NK-92 (cell line): ENCODE measurements around the gene ENHO.

Source experiments
- DNase-seq: peaks from one replicate; lab custom pipeline; 2025; ENCODE audit not compliant: unreplicated experiment; lab: John Stamatoyannopoulos, UW

The ENHO gene

DNA sequence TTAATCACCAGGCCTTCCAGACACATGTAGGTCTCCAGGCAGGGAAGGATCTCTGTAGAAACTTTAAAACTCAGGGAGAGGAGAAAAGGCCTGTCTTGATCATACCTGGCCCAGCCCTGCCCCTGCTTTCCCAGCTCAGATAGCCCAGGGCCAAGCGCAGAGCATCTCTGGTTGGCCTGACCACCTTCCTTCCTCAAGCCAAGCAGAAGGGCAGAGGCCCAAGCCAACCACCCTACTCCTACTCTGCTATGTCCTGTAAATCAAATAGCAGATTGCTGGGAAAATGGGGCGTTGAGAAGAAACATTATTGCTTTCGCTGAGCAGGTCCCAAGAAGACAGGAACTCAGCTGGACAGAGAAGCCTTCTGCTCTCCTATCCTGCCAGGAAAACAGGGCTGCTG lies 14.3 kb downstream of the ENHO start:
- DNase-seq, result no peak

DNA sequence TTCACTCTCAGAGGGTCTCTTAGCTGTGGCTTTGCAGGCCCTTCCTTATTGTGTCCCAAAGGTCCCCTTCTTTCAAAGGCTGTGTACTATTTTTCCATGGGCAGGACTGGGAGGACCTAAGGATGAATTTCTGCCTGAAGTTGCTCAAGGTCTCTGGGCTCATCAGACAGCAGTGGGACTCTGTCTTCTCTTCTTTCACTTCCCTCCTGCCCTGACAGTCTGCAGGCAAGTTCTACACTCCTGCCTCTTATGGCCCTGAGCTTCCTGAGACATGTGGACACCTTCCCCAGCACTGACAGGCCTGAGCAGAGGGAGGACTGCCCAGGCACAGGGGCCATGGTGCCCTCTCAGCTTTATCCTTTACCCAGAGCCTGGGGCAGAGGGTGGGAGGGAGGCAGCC lies 14.8 kb downstream of the ENHO start:
- no peak for DNase-seq

DNA sequence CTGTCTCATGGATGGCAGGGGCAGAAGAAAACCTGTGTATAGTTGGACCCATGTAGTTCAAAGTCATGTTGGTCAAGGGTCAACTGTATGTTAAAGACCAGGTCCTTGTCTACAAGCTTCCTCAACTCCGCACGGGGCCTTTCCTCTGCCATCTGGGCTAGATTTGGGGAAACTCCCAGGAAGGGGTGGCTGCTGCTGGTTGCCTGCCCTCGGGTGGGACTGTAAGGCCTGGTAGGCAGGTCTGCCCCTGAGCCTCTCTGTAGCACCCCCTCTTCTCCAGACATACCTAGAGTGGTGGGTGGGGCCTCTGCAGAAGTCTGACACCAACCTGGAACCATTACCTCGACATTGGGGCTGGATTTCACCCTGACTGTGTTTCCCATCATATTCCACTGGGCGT lies 15.2 kb downstream of the ENHO start:
- DNase-seq, result no peak

DNA sequence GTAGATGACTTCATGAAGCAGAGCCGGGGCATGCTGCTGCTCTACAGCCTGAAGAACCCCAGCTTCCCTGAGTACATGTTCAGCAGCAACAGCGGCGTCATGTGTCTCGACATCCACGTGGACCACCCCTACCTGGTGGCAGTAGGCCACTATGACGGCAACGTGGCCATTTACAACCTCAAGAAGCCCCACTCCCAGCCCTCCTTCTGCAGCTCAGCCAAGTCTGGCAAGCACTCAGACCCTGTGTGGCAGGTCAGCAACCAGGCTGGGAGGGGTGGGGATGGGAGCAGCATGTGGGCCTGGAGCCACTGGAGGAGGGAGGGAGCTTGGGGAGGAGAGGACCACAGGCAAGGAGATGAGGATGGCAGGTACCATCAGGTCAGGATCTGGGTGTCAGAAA lies 16.2 kb downstream of the ENHO start:
- DNase-seq, result no peak

DNA sequence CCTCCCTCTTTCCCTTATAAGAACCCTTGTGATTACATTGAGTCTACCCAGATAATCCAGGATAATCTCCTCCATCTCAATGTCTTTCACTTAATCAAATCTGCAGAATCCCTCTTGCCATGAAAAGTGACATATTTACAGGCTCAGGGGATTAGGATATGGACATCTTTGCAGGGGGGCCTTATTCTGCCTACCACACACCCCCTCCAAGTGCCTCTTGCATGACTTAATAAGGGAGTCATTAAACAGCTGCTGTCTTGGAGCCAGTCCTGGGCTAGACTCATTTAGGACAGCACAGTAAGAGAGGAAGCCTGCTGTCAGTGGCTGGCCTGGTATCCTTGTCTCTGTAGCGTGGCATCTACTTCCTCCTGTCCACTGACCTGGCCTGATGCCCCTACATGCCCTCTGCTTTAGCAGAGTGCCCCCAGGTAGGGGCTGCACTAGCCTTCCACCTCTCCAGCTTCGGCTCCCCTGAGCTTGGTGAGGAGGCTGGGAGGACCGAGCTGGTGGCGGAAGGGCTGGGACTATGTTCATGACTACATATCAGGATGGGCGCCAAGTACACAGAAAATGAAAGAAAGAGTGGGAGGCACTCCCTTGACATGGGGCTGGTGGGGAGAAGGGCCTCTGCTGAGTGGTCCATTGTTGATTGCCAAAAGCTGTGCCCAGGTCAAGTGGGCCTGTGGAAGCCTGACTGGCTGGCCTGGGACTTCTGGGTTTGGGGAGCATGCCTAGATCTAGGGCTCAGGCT lies 17.2 kb downstream of the ENHO start:
- DNase-seq, result no peak

DNA sequence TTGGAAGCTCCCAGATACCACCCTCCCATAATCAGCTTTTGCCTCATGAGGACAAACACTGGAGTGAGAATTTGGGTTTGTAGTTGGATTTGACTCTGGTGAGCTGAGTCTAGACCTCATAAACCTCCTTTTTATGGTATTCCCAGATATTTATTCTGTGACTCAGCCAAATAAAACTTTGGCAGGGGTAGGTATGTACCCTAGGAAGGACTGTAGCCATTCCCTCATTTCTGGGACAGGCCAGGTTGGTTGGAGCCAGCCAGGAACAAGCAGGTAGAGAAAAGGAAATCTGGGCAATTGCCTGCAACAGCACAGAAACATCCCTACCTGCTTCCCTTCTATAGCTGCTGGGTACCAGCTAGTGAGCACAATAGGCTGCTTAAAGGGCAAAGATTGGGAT lies 19.4 kb downstream of the ENHO start:
- no peak for DNase-seq

DNA sequence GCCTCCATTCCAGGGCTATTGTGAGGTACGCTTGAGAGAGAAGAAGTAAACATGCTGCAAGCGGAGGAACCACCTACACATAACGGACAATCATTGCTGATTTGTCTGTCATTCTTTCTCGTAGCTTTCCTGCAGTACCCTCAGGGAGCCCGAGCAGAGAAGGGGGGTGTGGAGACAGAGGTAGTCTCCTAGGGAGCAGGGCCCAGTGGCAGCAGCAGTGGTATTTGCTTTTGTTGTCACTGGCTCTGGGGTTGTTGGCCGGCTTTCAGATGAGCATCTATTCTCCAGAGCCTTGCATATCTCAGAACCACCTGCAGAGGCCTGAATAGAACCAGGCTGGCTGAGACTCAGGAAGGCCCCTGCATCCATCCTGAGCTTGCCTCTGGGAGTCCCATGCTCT lies 19.9 kb downstream of the ENHO start:
- no peak for DNase-seq

DNA sequence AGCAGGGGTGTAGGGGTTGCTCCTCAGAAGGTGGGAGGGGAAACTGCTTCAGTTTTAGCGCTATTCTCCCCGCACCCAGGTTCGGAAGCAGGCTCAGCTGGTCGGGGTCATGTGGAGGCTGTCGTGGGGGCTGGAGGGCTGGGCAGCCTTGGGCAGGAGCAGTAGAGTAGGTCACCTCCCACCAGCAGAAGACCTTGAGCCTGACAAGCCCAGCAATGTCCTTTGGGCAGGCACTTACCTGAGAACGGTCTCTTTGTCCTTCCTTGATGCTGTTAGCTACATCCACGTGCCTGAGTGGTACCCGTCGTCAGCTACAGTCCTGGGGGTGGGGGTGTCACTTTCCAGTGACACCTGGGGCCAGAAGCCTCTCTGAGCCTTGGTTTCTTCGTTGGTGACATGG lies 20.3 kb downstream of the ENHO start:
- DNase-seq, result no peak

DNA sequence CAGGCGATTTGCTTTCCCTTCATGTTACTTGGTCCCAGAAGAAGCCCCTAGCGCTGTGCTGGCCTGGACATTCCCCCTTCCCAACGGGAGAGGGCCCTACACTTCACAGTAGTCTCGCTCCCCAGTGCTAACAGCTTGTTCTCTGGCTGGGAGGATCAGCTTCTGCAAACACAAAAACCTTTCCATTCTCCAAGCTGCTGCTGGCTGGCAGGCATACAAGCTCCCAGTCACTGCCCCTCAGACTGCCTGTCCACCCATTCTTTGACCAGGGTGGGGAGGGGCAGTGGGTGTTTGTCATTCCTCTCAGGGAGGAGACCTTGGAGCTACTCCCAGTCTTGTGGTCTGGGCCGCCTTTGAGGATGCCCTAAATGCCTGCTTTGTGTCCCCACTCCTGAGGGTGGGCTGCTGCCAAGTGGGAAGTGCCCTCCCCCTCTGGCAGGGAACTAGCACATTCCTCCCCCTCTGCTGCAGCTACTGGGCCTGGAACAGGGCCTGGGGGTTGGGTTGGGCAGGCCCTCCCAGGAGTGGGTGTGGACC lies 20.8 kb downstream of the ENHO start:
- no peak for DNase-seq

DNA sequence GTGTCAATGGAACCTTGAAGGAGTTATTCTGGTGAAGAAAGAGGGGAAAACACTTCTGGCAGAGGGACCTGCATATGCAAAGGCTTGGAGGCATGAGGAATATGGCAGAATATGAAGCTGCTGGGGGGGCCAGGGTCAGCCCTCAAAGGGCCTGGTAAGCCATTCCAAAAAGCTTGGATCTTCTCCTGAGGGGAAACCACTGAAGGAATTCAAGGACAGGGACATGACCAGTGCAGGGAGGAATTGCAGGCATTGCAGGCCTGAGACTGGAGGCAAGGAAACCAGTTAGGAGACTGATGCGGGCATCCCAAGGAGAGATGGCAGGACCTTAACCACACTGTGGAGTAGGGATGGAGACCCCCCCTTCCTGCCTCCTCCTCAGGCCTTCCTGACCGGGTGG lies 21.4 kb downstream of the ENHO start:
- no peak for DNase-seq

DNA sequence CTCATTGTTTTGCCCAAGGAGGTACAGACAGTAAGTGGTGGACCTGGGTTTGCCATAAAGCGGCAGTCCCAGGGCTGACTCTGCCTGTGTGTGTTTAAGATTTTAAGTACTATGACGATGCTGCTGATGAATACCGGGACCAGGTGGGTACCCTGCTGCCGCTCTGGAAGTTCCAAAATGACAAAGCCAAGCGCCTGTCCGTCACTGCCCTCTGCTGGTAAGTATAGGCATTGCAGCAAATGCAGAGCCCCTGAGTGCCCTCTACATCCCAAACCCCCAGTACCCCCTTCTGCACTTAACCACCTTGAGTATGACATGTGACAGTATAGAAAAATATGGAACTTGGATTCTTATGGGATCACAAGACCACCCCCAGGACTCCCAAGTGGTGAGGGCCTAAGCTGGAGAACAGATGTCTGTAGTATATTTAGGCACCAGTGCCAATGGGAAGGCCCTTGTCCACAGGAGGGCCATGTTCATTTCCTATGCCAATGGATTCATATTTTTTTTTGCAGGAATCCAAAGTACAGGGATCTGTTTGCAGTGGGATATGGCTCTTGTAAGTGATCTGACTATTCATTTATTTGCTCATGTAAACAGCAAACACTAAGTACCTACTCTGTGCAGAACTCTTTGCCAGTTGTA lies 22.0 kb downstream of the ENHO start:
- DNase-seq, result no peak

DNA sequence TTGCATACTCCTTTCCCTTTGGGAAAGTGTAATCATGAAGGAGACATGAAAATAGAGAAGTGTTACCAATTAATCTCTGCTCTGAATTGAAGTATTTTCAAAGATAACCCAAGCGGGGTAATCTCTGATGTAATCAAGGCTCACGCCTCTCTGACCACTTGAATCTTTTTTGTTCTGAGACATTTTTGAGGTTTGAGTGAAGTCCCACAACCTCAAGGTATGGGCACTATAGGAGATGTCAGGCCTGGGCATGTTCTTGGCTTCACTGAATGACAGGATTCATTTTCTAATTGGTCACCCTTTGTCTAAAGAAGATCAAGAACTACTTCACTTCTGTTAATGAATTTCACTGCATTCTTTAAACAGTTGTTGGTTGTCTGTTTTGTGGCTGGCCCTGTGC lies 23.7 kb downstream of the ENHO start:
- no peak for DNase-seq

DNA sequence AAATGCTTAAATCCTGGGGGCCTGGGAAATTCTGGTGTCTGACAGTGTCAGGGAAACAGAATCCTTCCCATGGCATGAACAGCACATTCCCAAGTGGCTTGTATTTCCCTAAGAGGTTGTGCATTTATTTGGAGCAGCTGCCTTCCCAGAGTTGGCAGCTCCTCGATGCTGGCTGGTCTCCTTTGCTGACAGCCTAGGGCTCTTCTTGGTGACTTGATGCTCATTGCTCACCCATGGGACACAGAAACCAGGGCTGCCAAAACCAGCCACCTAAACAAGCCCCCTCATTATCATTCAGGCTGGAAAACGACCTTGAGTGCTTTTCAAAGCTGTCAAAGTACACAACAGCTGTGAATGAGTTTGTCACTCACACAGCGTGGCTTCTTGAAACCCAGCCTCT lies 24.2 kb downstream of the ENHO start:
- no peak for DNase-seq

DNA sequence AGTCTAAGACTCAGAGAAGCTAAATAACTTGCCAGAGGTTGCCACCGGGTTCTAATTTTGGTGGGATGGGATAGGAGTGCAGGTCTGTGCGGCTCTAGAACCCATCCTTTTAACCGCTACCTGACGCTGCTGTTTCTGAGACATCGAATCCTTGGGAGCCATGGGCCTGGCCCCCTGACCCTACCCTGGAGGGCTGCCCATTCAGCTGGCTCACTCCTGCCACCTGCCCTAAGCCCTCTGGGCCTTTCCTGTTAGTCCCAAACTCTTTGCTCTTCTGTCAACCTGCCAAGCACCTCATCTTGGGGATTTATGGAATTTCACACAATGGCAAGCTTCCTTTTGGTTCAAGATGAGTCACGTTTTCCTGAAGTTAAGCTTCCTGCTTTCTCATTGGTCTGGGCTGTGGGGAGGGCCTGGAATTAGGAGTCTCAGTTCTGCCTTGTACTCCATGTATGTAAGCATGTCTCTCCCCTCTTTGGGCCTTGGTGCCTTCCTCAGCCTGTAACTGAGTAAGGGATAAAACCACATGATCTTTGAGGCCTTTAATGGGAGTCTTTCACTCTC lies 26.6 kb downstream of the ENHO start:
- no peak for DNase-seq

DNA sequence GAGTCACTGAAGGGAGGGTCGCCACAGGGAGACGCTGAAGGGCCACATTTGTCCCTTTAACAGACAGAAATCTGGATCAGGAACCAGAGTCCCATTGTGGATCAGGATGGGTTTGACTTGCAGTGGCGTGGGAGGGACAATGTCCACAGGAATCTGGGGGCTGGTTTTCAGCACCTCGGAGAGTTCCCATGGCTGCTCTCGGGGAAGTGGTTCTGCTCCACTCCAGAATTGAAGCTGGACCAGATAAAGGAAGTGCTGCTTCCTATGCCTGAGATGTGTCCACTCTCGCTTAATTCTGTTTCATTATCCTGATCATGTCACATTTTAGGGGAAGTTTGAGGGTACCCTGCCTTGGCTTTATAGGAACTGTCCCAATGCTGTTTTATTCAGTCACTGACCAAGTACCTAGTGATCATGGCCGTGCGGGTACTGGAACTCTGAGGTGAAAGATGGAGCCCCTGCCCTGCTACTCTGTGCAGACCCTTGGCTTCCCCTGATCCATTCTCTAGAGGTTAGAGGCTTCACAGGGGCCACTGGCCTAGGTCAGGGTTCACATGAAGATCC lies 28.7 kb downstream of the ENHO start:
- DNase-seq, result no peak

DNA sequence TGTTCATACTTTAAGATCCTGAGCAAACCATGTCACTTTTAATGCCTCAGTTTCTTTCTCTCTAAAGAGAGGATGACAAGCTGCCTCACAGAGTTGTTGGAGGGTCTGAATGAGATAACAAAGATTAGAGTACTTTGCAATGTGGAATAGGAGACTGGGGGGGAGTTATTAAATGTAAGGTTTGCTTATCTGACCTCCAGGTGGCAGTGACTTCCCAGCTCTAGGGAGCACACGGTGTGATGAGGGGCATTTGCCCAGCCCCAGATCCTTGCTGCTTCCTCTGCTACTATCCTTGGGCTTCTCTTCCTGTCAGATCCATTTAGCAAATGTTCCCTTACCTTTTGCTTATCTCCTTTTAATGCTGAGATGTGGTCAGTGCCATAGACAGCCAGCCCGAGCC lies 30.7 kb downstream of the ENHO start:
- no peak for DNase-seq

DNA sequence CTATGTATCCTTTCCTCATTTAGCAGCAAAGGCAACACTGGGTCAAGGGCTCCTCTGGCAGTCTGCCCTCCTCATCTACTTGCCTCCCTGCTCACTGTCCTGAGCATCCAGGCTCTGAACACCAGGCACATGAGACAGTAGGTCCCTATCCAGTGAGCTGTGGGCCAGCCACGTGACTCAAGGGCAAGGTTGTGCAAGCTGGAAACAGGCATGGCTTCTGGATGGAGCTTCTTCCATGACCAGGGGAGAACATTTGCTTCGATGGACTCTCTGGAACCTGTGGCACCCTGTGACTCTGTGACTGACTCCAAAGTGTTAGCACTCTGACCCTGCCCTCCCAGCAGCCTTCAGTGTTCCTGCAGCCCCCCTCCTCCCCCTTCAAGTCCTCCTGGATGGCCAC lies 31.2 kb downstream of the ENHO start:
- DNase-seq, result no peak

DNA sequence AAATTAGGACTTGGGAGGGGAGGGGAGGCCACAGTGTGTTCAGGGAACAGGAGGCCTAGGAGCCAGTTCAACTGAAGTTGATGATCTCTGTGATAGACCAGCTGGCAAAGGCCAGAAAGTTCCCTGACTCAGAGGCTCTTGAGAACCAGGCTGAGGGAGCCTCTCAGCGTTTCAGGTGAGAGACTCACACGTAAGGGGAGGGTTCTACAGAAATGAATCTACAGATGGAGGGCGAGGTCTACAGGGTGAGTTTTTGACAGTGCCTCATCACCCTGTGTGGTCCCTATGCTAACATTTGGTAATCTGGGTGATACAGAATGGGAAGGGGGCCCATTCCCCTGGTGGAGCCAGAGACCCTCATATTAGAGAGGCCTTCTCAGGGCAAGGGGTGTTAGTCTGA lies 32.0 kb downstream of the ENHO start:
- no peak for DNase-seq

DNA sequence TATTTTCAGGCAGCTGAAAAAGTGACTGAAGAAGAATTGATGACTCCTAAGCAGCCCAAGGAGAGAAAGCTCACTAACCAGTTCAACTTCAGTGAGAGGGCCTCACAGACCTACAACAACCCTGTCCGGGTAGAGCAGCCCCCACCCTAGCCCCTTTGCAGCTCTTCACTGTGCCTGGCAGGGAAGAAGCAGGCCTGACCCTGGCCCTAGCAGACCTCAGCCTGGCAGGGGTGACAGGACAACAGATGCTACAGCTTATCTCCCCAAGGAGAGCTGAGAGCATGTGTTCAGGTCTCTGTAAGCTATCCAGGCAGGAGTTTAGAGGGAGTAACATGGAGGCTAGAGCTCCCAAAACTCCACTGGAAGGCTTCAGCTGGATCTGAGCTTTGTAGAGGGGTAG lies 32.4 kb downstream of the ENHO start:
- DNase-seq, result no peak

DNA sequence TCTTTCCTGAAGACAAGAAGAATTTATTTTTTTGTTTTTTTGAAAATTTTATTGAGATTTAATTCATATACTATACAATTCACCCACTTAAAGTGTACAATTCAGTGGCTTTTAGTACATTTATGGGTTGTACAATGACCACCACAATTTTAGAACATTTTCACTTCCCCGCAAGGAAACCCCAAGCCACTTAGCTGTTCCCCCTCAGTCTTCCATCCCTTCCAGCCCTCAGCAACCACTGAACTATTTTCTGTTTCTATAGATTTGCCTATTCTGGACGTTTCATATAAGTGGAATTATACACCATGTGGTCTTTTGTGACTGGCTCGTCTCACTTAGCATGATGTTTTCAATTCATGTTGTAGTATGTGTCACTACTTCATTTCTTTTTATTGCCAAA lies 36.2 kb downstream of the ENHO start:
- DNase-seq, result no peak

DNA sequence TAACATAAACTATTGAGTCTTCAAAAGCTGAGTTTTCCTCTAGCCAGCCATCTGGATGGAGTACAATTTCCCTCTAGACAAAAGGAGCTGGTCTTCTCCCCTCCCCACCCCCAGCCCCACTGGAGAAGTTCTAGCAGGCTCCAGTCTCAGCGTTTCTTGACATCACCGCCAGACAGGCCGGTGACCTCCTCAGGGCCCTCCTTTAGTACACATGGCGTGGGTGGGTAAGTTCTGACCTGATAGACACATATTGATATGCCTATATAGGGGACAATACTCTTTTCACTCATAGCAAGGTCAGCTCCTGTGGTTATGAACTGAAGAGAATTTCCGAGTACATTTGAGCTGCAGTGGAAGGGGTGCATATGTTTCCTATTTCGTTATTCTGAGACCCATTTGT lies 37.0 kb downstream of the ENHO start:
- no peak for DNase-seq

DNA sequence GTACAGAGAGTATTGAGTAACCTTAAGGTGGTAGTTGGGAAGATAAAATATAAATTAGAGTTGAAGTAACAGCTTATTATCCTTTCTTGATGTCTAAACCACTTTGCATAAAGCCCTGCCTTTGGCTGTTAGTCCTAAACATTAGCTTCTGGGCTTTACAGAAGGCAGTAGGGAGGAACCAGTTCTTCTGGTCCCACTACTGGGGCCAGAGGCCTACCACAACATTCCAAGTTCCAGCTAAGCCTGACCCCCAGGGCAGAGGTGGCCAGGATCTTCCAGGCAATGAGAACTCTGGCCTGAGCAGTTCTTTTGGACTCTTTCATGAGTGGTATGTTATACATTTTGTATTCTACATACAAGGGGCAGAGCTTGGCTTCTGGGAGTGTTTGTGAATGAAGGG lies 38.1 kb downstream of the ENHO start:
- no peak for DNase-seq
